NCI-H1417 treated with DMSO at 0.1 percent for 48 hours (cell line): Measurements from ENCODE around the gene ZNF669.
"Not testable (repeated sequence)": the region's sequence is repeated elsewhere in the genome, so short reads cannot be mapped to it uniquely, and the experiment has no call there.

Experiments
- DNase-seq: peaks from one replicate; lab custom pipeline; 2025; lab: John Stamatoyannopoulos, UW

ZNF669 gene

DNA sequence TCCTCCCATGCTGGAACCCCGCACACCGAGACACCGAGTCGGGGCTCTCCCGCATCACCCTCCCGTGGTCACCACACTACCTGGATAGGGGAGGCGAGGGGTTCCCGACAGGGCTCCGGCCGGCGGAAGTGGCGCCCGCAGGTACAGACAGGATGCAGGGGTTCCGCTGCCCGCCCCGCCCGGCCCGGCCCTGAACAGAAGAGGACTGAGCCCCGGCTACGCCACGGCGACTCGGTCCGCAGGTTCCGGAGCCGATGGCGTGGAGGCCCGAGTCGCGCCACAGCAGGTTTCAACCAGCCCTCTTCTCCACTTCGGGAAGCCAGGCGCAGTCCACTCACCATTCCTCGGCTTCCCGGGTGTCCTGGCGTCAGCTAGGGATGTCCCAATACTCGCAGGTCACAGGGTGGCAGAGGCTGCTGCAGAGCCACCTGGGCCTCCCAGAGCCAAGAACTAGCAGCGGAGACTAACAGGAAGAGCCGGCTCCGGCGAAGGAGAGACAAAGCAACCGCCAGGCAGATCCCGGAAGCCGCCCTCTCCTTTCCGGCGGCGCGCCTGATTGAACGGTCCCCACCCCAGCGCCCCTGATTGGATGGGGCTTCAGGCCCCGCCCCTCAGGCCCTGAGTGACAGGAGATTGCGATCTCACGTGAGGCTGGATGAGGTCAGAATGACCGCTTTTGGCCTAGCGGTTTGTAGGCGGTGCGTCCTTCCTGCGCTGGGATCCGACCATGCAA, at the start of gene ZNF669:
TSS of gene ZNF669 (minus strand) at position 498 of the 733 bp plus-strand sequence. CDS start at position 341, 157 bp downstream.
- peak; percentile 76 for DNase-seq

DNA sequence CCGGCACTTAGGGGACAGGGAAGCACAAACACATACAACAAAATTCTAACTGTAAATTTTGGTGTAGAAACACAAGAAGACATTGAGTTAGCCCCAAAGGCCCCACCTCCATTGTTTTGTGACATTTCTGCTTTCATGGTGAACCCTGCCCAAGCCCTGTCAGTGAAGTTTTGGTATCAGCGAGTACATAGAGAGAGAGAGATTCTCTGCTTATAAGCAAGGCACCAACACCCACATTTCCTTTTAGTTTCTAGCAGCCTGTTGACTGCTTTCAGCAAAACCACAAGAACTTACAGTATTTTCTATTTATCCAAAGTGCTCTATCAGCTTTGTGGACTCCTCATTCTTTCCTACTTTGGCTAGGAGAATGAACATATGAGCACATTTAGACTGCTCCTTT, 43.6 kb upstream of the ZNF669 start:
- DNase-seq: no peak

DNA sequence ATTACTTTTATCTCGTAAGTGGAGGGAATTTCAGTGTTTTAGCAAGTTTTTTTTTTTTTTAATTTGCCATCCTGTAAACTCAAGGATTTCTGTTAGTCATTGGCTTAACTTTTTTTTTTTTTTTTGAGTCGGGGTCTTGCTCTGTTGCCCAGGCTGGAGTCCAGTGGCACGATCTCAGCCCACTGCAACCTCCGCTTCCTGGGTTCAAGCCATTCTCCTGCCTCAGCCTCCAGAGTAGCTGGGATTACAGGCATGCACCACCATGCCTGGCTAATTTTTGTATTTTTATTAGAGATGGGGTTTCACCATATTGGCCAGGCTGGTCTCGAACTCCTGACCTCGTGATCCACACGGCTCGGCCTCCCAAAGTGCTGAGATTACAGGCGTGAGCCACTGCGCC, 43.0 kb upstream of the ZNF669 start:
- not testable (repeated sequence) for DNase-seq

DNA sequence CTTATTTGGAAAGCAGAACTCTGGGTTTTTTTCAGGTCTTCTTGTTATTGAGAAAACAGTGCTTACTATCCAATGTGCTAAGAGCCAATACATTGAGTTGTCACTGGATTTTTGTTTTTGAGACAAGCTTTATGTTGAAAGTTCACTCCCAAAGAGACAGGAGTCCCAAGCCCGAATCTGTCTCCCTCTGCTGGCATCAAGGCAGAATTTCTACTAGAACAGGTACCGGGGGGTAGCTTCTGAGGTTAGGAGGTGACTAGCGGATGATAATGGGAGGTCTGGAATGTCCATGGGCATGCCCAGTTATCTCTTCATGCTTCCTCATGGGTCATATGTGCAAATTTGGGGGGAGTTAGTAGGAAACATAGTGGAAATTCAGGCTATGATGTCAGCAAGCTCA, 42.5 kb upstream of the ZNF669 start:
- no peak for DNase-seq

DNA sequence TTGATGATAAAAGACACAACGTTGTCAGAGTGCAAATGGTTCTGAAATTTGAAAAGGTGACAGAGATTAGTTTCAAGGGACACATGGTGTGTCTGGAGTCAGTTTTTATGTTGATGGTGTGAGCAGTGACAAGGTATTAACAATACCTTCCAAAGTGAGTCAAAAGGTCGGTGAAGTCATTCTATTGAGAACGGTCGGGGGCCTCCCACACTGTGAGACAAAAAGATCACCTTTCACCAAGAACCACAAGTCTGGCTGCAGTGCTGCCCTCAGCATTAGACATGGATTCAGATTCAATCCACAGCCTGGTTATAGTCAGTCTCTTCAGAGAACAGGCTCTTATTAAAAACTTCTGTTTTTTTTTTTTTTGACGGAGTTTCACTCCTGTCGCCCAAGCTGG, 41.1 kb upstream of the ZNF669 start:
- no peak for DNase-seq

DNA sequence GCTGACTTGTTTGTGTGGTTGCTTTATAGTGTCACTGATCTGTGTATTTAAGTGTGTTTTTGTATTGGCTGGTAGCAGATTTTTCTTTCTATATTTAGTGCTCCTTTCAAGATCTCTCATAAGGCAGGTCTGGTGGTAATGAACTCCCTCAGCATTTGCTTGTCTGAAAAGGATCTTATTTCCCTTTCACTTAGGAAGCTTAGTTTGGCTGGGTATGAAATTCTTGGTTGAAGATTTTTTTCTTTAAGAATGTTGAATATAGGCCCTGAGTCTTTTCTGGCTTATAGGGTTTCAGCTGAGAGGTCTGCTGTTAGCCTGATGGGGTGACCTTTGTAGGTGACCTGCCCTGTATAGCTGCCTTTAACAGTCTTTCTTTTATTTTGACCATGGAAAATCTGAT, 35.4 kb upstream of the ZNF669 start:
- DNase-seq: not testable (repeated sequence)

DNA sequence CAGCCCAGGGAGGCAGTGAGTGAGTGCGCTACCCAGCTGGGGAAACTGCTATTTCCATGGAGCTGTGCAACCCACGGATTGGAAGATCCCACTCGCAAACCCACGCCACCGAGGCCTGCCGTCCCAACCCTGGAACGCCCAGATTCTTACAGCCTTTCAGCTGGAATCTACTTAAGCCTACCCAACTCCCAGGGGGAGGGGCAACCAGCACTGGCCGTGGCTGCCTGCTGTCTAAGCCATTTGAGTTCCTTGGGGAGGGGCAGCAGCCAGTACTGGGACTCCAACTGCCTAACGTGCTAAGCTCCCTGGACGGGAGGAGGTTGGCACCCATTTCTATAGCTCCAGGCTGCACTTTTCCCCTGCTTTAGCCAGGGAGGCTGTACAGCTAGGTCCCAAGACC, 27.1 kb upstream of the ZNF669 start:
- DNase-seq: no peak

DNA sequence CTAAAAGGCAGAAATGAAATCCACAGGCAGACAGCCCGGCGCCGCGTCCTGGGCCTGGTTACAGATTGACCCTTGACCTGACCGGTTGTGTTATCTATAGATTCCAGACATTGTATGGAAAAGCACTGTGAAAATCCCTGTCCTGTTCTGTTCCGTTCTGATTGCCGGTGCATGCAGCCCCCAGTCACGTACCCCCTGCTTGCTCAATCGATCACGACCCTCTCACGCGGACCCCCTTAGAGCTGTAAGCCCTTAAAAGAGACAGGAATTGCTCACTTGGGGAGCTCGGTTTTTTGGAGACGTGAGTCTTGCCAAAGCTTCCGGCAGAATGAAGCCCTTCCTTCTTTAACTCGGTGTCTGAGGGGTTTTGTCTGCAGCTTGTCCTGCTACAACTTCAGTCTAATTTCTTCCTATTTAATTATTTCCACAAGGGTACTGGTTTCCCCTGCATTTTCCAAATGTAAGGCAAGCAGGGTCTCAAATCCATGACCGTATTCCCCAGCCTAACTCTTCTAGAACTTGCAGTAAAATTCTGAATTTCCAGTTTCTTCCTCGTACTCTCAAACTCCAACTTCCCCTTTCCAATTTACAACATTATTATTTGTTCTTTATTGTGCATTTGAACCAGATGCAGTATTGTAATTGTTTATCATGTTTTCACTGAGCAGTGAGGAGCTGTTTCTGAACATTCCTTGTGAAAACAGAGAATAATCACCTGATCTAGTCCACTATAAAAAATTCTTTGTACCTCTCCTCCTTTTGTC, 23.5 kb upstream of the ZNF669 start:
- DNase-seq: not testable (repeated sequence)

DNA sequence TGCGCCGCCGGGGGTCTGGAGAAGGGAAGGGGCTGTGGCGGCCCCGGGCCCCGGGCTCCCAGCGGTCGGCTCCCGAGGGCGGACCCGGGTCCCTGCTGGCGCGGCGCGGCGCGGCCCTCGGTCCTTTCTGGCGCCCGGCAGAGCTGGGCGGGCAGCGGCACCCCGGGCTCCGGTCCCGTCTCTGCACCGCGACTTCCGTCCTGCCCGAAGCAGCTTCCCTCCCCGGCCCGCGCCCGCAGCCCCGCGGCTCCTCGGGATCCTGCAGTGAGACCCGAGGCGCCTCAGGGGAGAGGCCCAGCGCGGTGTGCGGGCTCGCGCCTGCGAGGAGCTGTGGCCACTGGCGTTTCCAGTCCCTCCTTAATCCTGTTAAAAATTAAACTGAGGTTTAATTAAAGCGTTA, 22.4 kb upstream of the ZNF669 start:
- DNase-seq: not testable (repeated sequence)

DNA sequence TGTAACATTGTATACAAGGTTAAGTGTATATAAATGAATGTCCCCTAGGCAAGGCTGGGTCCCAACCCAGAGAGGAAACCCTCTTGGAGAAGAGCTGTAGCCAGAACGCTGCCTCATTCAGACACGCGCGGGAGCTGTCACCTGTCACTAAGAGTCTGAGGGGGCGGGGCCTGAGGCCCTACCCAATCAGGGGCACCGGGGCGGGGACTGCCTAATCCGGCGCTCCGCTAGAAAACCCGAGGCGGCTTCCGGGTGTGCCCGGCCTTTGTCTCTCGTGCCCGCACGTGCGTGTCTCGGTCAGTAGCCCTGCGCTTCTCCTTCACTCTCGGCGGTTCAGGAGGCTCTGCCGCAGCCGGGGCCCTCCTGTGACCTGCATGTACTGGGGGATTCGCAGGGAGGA, 22.0 kb upstream of the ZNF669 start:
- DNase-seq: not testable (repeated sequence)

DNA sequence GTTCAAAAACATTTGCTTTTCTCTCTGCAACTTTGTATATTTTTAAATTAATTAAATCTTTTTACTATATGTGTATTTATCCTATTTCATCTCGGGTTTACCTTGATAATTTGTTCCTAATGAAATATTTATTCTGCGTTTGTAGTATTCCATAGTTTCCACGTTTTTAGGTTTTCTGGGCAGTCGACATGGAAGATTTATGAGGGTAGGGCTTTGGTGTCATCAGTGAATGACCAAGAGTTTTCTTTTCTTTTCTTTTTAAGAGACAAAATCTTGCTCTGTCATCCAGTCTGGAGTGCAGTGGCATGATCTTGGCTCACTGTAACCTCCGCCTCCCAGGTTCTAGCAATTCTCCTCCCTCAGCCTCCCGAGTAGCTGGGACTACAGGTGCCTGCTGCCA, 17.2 kb upstream of the ZNF669 start:
- DNase-seq: no peak

DNA sequence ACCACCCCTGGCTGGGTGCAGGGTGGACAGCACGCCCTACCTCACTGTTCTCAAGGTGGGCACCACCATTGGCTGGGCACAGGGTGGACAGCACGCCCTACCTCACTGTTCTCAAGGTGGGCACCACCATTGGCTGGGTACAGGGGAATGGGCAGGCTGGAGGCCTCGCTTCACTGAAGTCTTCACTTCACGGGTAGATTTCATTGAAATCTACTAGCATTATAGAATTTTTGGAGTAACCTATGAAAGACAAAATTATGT, 16.2 kb upstream of the ZNF669 start:
- DNase-seq: not testable (repeated sequence)

DNA sequence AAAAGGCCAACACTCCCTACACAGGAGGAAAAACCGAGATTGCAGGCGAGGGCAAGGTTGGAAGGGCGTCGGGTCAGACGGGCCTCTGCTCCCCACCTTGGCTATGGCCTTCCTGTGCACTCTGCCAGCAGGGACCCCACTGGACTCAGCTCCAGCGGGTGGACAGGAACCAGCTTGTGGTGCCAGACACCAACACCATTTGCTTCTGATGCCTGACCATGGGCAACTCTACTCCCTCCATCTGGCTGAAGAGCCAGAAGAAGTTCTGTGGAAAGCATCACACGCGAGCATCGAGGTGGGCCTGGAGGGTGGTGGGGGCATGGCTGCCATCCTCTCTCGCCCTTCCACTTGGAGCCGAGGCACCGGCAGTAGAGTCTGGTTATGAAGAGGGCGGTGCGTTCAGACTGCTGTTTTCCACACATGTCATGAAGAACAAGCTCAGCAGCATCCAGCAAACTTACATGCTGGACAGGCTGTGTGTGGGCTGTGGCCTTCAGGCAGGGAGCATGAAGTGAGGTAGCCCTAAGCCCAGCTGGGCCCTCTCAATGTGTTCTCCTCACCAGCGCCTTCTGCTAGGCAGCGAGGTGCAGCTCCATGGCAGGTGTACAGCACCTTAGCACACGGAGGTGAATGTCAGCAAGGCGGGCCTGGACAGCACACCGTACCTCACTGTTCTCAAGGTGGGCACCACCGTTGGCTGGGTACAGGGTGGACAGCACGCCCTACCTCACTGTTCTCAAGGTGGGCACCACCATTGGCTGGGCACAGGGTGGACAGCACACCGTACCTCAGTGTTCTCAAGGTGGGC, 15.6 kb upstream of the ZNF669 start:
- DNase-seq: no peak

DNA sequence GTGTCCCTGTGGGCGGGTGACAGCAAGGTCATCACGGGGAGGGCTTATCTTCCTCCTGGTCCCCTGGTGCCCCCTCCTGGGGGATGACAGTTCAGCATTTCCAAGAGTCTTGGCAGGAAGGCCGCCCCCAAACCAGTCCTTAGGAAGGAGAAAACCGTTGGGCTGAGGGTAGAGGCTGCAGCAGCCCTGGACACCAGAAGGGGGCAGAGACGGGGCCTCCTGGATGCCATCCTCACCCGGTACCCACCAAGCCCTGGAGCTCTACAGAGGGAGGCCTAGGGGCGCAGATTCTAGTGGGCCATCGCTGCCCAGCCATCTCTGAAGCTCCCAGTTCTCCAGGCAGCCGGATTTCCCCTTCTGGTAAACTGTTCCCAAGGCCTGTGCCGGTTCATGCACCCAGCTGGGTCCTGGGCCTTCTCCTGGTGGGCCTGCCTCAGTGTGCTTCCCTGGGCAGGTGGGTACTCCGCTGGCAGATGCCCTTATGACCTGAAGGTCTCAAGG, 14.8 kb upstream of the ZNF669 start:
- no peak for DNase-seq

DNA sequence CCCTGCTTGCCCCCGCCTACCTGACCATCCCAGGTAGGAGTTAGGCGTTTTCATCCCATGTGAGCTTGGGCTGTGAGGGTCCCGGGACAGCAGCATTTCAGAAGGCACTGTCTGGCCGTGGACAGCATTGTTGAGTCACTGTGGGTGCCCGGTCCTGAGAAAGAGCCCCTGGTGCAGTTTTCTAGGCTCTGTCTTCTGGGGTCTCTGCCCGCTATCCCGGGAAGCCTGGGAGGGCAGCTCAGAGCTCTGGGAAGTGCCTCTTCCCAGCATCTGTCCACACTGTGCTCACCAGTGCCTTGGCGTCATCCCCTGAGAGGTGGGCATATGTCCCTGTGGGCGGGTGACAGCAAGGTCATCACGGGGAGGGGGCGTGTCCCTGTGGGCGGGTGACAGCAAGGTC, 11.4 kb upstream of the ZNF669 start:
- DNase-seq: no peak

DNA sequence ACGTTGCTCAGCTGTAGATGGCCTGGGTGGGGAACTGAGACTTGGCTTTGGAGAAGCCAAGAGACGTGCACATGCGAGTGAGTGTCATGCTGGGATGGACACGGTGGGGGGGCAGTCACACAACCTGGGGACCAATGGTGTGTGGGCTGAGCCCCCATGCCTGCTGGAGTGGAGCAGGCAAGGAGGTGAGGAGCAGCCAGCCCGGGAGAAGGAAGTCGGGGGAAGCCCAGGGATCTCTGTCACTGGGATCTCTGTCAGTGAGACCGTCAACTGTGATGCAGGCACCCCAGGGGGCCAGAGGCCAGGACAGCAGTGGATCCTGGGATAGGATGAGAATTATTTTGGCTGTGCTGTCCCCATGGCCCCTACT, 11.0 kb upstream of the ZNF669 start:
- DNase-seq: no peak

DNA sequence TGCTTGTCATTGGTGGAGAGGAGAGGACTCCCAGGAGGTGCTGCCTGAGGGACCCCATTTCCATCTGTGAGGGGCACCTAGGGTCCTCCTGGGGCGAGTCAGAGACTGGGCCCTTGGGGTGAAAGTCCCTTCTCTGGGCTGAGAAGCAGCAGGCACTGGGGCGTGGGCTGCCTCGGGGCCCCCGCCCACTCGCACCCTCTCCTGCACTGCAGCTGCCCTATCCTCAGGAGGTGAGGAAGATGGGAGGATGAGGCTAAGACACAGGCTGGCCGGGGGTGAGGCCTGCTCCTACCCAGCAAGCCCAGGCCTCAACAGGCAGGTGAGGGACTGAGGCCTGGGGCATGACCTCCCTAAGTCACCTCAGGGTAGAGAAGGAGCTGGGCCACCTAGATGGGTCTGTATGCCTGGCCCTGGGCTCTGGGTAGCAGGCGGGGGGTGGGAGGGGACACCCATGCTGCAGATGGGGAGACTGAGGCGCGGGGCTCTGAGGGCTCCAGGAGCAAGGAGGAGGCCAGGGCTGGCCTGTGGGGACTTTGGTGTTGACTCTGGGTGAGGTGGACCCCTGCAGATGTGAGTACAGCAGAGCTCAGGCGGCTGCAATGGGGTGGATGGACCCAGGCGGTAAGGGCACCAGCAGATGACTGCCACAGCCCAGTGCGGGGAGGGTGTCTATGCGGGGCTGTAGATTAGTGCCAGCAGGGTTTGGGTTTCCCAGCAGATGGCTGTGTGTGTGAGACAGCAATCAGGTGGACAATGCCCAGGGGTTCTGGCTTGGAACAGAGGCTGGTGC, 10.4 kb upstream of the ZNF669 start:
- DNase-seq: no peak

DNA sequence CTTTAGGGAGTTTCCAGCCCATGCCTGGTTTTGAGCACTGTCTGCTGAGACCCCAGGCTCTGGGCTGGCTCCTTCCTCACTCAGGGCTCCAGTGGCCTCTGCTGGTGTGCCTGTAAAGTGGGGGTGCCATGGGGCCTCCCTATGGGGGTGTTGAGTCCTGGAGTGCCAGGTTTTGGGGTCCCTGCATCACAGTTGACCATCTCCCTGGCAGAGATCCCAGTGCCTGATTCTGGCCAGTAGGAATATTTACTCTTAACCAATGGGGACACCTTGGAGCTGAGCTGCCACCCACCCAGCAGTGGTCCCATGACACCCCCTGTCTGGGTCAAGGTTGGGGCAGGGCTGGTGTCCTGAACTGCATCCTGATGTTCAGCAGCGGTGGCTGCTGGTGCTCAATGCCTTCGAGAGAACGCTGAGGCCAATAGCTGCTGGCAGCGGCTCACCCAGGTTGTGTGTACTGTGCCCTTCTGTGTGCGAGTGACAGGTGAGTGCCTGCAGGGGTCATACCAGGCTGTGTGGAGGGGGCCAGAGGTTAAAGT, 9.6 kb upstream of the ZNF669 start:
- DNase-seq: no peak

DNA sequence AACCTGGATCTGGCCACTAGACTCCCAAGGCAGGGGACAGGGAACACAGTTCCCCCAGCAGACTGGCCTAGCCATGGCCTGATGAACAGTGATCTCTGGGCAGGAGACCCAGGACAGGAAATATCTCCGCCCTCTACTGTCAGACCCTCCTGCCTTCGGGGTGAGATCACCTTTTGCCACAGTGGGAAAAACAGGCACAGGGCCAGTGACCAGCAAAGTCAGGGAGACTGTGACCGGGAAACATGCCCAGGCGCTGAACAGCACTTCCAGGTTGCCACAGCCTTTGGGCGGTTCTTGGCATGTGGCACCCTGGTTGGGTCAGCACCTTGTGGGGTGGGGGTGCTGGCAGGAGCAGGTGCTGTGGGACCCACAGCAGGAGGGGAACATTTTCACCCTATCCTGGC, 8.9 kb upstream of the ZNF669 start:
- DNase-seq: no peak

DNA sequence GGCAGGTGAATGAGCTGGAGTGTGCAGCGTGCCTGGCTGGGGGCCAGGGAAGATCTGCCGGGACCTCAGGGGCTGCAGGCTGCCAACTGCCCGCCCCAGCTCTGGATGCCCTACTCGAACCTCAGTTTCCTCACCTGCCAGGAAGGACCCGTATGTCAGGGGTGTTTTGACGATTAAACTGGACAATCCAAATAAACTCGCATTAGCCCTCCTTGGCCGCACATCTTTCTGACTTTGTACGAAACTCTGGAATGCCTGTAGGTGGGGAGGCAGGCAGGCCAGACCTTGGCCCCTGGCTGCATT, 8.3 kb upstream of the ZNF669 start:
- no peak for DNase-seq

DNA sequence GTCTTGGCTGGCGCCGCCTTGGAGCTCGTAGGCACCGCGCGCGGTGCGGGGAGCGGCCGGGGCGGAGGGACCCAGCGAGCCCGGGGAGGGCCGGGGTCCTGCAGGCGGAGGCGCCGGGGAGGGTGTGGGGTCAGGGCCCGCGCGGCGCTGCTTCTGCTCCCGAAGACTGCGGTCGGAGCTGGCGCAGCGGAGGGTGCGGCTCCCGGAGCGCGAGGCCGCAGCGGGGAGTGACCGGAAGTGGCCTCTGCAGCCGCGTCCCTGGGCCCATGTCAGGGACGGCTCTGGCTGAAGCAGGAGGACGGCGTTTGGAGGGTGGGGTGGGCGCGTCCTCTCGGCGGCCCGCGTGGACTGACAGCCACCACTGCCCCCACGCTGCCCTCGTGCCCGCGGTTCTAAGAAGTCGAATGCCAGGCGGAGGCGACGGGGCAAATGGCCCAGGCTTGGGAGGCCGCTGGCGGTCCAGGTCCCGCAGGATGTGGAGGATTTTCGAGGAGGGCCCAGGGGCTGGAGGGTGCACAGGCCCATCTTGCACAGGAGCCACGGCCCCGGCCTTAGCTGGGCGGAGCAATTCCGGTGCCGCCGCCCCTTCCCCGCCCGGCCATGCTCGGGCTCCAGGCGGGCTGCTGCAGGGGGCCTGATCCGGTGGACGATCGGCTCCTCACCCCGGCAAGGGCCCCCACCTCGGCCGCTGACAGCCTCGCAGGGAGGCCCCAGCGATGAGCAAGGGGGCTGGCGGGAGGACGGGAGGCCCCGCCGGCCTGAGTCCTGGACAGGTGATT, 7.7 kb upstream of the ZNF669 start:
- no peak for DNase-seq
